GM19035 (cell line): Measurements from ENCODE around the gene AGAP1.
"Not testable (repeated sequence)": the region's sequence is repeated elsewhere in the genome, so short reads cannot be mapped to it uniquely, and the experiment has no call there.

Experiments used
- ATAC-seq: cut with Tn5 transposase; IDR thresholded peaks from one replicate; pipeline ENCODE4 v1.9.1; 2021; ENCODE audit not compliant: unreplicated experiment

AGAP1 gene

DNA sequence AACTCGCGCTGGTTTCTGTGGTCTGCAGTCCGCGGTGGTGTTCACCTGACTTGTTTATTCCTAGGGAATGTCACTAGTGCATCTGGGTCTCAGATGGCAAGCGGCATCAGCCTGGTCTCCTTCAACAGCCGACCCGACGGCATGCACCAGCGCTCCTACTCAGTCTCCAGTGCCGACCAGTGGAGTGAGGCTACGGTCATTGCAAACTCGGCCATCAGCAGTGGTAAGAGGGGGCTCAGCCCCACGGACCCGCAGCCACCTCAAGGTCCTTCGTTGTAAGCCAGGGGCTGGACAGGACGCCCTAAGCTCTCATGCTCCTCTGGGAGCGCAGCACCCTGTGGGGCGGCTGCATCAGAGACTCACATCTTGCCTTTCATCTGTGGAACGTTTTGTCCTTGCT lies 436.9 kb downstream of the AGAP1 start:
- no peak for ATAC-seq

DNA sequence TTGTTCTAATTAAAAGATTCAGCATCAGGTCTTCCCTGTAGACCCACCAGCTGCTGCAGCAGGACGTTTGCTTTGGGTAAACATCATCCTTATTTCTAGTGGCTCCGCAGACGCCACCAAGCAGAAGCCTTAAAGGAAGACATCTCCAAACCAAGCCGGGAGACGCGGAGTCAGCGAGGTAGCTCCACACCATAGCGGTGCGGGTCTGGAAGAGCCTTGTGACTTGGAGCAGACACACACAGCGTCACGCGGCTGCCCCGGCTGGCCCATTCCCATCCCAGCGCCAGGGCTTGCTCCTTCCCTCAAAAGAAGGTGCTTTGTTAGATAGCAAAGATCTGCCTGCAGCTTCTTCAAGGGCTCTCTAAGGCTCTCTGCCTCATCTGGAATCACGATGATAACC lies 437.8 kb downstream of the AGAP1 start:
- ATAC-seq, result no peak

DNA sequence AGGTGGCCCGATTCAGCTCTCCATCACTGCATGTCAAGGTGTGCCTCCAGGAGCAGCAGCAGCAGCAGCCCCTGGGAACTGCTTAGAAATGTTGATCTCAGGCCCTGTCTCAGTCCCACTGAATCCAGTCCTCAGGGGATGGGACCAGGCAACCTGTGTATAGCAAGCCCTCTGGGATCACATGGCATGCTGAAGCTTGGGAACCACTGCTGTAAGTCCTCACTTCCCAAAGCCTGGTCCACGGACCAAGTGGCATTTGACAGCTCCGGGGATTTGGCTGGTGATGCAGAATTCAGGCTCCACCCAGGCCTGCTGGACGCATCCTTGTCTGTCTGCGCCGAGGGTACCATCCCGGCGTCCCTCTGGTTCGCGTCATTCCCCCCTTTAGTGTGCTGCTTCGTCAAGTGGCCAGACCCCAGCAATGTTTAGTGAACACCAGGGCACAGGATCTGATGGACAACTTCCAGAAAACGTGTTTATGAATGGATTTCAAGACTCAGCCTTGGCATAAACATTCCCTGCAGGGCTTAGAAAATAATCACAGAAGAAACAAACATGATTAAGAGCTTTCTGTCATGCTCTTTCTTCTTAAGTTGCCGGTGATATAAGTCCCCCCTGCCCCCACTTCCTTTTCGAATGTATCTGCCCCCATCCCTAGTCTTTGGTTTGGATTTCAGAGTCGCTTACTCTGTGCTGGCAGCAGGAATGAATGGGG lies 440.4 kb downstream of the AGAP1 start:
- no peak for ATAC-seq

DNA sequence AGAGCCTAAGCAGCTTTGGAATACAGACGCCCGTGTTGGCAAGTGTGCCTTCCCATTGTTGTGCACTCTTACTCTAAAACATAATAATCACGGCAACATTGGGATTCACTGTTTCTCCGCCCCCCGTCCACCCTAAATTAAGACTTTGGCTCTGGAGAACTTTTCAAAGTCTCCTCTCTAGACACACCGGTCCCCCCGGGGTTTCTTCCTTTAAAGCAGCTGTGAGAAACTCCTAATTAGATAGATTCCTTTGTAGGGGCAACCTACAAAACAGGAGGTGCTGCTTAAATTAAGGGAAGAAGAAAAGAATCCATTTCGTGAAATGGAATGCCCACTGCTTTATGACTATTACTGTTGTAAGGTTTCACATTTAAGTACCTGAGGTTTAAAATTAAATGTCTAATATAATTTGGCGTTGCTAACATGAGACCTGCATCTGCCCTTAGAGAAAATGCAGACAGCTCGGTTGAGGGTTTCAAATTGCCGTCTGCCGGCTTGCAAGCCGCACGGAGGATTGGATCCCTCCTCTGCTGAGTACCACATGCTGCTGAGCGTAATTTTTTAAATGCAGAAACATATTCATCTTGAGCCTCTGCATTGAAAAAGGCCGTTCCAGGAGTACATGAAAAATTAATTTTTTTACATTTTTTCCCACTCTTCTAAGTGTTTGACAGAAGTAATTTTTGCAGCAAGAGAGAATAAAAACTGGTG lies 441.1 kb downstream of the AGAP1 start:
- no peak for ATAC-seq

DNA sequence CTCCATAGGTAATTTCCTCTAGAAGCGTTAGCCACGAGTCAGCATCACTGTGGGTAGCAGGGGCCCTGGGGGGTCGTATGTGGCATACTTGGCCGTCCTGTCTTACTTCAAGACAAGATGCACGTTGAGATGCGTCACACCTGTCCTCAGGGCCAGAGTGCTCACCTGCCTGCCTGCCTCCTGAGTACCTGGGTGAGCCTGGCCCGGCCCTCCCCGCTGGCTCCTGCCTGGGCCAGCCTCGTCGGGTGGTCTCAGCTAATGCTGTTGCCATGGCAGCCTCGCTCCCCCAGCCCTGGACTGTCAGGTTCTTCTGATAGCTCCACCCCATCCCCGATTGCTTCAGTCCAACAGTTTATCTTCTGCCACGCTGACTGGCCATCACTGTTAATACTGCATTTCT lies 441.9 kb downstream of the AGAP1 start:
- ATAC-seq, result no peak

DNA sequence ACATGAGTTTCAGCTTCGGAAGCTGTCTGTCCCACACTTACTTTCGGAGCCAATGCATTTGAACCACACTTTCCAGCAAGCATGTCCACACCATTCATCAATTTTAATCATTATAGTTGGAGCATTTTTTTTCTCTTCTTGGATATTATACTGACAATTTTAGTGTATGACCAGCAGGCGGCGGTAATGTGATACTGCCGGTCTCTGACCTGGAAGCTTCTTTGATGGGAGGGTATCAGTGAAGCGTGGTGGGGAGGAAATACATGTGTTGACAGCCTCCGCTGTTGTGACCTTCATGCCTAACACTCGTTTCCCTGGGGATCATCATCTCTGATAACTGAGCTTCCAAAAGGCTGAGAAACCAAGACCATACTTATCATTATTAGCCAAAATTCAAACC lies 442.6 kb downstream of the AGAP1 start:
- ATAC-seq, result no peak

DNA sequence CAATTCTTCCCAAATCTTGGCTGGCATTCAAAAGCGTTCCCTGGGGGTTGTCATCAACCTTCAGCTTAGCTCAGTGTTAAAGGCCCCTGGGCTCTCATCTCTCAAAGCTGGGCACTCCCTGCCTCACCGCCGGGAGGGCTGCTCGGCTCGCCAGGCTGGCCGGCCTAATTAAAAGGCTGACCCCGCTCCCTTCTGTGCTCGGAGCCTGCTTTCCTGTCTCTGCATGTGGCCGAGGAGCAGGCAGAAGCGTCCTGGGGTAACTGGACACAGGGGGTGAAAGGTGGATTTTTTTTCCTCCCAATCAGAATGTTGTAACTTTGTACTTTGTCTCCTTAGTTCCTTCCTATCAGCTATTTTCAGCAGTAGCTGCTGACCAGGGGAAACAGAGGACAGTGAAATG lies 443.2 kb downstream of the AGAP1 start:
- no peak for ATAC-seq

DNA sequence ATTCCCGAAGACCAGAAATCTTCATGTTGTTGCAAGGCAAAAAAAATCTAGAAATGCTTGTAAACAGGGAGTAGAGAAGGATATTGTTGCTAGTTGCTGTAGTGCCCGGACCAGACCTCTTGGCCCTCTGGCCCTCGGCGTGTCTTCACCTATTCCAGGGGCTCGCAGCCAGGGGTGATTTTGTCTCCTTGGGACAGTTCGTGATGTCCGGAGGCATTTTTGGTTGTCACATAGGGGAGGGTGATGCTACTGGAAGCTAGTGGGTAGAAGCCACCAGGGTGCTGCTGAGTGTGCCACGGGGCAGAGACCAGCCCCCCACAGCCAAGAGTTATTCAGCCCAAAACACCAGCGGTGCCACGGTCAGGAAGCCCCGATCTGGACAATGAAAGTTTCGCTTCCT lies 443.7 kb downstream of the AGAP1 start:
- ATAC-seq, result no peak

DNA sequence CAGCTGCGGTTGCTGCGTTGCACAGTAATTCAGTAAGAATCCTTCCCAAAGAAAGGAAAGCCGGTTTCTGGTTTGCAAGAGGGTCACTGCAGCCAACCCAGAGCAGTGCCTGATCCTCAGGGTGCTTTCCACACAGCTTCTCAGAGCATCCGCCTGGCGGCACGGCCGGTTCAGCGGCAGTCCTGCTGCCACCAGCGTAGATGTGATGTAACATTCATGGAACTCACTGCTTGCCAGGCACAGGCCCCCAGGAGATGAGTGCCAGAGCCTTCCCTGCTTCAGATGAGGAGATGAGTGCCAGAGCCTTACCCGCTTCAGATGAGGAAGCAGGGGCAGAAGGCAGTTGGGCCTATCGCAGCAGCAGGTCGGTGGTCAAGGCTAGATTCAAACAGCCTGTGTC lies 444.1 kb downstream of the AGAP1 start:
- ATAC-seq, result no peak

DNA sequence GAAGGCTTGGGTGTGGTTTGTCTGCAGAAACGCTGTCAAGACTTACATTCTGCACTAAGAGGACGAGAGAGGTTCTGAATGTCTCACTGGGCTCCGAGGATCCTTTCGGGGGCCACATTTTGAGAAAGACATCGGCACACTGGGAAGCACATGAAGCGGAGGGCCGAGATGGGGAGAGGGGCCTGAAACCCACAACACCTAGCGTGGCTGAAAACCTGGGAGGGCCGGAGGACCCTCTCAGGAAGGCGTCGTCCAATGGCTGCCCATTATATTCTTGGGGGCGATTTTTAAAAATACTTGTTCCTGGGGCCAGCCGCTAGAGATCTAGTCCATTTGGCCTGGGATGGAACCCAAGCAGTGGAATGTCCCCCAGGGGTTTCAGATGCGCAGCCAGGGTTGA lies 444.8 kb downstream of the AGAP1 start:
- no peak for ATAC-seq

DNA sequence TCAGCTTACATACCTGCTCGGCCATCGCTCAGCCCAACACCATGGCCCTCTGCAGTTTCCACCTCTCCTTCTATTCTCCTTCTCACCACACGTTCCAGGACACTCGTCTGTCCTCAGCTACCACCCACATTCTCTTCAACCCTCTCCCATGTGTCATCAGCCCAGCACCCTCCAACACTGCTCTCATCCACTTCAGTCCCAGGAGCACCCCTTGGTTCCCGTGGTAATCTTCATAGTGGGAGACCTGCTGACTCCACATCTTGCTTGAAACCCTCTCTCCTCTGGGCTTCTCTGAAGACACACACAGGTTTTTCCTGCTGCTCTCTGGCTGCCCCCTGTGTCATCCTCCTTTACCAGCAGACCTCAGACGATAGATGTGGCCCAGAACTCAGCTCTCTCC lies 445.6 kb downstream of the AGAP1 start:
- no peak for ATAC-seq

DNA sequence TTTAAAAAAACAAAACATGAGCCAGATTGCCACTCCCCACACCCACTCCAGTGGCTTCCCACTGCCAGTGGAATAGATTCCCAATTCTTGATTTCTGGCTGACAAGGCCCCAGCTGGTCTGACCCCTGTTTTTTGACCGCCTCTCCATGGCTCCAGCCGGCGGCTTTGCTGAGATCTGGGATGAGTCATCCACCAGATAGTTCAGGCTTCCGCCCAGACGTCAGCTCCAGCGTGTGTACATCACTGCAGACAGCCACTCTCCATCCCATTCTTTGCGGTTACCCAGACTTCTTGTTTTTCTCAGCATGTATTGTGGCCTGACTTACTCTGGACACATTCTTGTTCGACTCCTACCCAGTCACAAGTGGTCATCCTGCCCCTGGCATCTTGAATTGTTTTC lies 446.5 kb downstream of the AGAP1 start:
- no peak for ATAC-seq

DNA sequence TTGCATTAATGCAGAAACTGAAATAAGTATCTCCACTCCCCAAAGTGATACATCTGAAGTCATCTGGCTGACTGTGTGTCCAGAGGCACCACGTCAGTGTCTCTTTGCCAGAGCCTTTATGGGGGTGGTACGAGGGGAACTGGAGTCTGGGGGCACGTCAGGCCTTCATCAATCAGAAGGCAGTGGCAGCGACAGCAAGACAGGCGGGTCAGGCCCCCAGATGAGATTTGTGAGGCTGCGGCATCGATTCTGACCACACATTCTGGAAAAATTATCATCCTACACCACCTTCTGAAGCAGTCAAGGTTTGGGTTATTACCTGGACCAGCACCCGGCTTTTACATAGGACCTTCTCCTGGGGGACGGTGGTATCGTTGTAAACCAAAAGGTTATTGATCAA lies 450.7 kb downstream of the AGAP1 start:
- ATAC-seq, result no peak

DNA sequence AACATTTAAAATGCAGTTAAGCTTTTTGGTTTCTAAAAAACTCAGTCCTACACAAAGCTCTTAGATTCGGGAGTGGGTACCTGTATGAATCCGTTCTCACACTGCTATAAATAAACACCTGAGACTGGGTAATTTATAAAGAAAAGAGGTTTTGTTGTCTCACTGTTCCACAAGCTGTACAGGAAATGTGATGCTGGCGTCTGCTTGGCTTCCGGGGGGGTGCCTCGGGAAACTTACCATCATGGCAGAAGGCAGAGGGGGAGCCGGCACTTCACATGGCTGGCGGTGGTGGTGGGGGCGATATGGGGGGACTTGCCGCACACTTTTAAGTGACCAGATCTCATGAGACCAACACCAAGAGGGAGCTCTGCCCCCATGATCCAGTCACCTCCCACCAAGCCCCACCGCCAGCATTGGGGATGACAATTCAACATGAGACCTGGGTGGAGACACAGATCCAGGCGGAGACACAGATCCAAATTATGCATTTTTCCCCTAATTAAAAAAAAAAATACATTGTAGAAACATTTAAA lies 451.8 kb downstream of the AGAP1 start:
- no peak for ATAC-seq

DNA sequence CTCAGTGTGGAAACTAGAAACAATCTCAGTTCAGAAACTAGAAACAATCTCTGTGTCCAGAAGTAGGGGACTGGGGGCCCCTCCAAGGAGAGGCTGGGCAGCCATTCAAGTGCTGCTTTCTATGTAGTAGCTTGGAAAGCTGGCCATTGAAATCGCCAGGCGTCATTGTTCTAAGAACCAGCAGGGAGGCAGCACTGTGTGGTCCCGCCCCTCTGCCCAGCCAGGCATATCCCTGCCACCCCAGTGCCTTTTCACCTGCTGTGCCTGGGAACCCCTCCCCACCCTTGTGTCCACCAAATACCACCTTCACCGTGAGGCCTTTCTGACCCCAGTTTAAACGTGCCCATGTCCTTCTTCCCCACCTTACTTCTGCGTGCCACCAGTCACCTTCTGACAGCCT lies 452.7 kb downstream of the AGAP1 start:
- no peak for ATAC-seq

DNA sequence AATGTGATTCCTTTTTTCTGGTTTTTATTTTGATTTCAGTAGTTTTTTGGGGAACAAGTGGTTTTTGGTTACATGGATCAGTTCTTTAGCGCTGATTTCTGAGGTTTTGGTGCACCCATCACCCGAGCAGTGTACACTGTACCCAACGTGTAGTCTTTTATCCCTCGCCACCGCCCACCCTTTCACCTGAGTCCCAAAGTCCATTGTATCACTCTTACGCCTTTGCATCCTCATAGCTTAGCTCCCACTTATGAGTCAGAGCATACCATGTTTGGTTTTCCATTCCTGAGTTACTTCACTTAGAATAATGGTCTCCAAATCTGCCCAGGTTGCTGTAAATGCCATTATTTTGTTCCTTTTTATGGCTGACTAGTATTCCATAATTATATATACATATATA lies 453.2 kb downstream of the AGAP1 start:
- ATAC-seq, result not testable (repeated sequence)

DNA sequence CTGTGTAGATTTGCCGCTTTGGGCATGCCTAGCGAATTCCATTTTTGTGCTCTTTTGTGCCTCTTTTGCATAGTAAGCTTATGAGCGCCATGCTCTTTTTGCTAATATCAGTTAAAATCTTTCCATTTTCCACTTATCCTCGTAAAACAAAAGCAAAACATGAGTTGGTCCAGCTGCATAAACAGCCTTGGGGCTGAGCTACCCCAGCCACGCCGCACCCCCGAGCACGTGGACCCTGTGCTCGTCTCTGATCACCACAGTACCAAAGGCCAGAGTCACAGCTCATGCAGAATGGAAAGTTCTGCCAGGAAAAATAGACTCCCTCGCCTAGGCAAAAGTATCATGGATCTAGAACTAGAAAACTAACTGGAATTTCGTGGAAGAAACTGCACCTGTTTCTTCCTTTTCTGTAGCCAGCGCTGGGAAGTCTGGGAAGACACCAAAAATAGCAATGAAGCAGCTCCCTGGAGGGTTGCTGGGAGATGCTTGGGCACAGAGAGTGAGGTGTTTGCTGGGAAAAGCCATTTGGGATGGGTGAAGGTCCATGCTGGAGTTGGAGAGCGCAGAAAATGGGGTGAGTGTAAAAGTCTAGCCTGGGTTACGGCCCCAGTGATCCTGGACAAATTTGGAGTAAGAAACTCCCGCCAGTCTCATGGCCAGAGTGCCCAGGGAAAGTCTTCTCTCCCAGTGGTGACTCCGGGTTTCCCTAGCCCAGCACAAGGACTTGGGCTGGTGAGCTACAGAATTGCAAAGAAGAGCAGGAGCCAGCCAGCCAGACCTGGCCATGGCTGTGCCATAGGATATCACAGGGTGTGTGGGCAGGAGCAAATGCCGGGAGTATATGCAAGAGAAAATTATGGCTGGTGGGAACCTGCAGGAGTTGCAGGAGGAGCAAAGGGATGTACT lies 456.0 kb downstream of the AGAP1 start:
- no peak for ATAC-seq

DNA sequence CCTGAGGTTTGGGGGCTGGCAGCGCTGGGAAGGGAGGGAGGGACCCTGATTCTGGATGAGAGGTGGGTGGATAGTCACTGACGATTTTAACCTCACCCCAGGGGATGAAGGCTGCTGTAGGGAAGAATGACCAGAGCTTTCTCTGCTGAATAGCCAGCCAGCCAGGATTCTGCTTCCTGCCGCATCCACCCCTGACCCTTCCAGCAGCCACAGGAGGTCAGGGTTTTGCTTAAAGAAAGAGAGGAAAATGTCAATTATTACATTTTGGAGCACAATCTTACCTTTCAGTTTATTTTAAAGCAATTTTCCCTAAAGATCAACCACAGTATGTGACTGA lies 456.6 kb downstream of the AGAP1 start:
- ATAC-seq, result no peak

DNA sequence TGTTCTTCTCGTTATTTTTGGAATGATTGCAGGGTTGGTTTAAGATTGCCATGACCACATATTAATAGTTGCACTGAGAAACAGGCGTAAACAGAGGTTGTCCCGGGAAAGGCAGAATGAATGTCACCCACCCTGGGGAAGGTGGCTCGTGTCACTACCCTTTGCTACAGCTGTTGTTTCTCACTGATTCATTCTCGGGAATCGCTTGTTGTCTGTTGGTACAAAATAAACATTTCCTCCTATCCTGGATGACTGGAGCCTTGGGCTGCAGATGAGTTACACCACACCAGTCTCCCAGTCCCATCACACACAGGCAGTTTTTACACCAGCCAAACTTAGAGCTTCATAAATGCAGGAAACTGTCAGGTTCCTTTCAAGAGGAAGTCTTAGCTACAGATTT lies 457.6 kb downstream of the AGAP1 start:
- ATAC-seq, result no peak

DNA sequence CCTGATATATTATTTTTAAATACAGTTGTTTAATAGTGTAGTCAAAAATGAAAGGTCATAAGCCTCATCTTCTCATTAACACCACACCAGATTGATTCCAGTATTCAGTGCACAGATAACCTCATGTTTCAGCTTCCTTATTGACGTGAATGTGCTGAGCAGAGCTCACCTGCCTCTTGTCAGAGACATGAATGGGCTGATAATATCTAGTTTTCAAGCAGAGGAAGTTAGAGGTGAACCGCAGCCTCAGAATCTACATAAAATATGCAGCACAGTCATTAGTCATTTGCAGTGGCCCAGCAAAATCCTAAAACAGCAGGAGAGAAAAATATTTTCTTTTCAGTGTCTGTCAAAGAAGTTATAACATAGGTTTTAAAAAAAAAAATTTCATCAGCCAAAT lies 458.1 kb downstream of the AGAP1 start:
- ATAC-seq, result no peak

DNA sequence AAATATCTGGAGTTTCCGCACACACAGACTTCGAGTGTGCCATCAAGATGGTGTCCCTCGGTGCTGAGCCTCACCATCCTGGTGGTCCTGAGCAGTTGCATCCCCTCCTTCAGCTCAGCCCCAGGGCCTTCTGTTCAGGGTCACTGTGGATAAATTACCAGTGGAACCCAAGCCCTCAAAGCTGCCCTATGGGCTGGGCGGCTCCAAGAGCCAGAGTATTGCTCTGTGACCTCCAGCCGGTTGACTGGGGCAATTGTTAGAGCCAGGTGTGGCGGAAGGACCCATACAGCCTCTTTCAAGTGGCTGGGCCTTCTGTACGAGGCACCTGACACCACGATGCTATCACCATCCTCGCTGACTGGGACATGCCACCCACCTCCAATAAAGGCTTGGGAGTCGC lies 458.9 kb downstream of the AGAP1 start:
- no peak for ATAC-seq

DNA sequence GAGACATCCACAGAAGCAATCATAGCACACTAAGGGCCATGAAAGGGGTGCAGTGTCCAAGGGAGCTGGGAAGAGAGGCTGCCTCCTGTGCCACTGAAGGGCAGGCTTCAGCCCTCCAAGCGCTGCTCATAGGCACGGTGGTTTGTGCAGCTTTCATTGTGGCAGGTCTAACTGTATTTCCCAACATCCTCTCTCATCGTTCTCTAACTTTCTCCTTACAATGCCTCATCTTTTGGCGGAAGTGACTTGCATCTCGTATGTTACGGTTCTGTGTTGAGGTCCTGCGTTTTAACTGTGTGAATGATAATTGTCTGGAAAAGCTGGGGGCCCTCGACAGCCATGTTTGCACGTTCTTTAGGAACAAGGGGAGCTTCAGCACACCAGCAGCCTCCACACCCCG lies 460.4 kb downstream of the AGAP1 start:
- ATAC-seq, result no peak
